Lower leg skin (tissue), 4 donors: ENCODE measurements around the gene MED10. TPM values are rescaled to one million over a fixed set of nuclear protein-coding genes. Genes with fewer than 3 reads are reported as not detected.

Experiments used
- DNase-seq, 2 donors: peaks; one replicate each; pipeline ENCODE4 v3.0.0-alpha.2; 2019; ENCODE audit warnings: low spot score in 2 of 2
- H3K4me3 ChIP-seq: fragments of 200-600 bp; sonication (generic); 2 replicates; pipeline ENCODE4 v1.5.1; 2017; ENCODE audit warnings: mild to moderate bottlenecking, low read depth; ENCODE audit not compliant: poor library complexity, severe bottlenecking
- POLR2A ChIP-seq, 2 donors: fragments of 450-650 bp; IDR thresholded peaks; one replicate each; pipeline ENCODE4 v1.6.1; 2016 to 2017; ENCODE audit warnings: antibody characterized with exemption in 2 of 2, mild to moderate bottlenecking in 1 of 2, moderate library complexity in 1 of 2
- WGBS, 2 donors: methylation state at CpG; one replicate each; pipeline ENCODE4 v1.1.5; 2018; 5-methylcytosine and 5-hydroxymethylcytosine counted together
- intact Hi-C: fragments of 100-400 bp; cut with DNase I; formaldehyde crosslinking; loops from one replicate; pipeline ENCODE4 v1.15.0; 2023; ENCODE audit warnings: low total_unique reads
- total RNA-seq, 4 donors: library from RNA; depleted of rRNA; stranded (reverse); fragments of >200 nt; gene quantifications; one replicate each; pipeline ENCODE4 v1.1.0, GENCODE V29; 2016
- TF ChIP-seq, protein P1 (sequence below), 3 donors: fragments of 450-650 bp; IDR thresholded peaks; one replicate each; pipeline ENCODE4 v1.5.1; 2016; ENCODE audit warnings: antibody characterized with exemption in 3 of 3, mild to moderate bottlenecking in 3 of 3, moderate library complexity in 2 of 3

The MED10 gene
- total RNA-seq, 4 donors from 2014 or later = 18.5 to 30.4 (median 24.9) TPM

GRCh38 chr5:6373081-6373846 is 5.1 kb downstream of the MED10 start:
- TF ChIP-seq POLR2A (IDR thresholded peaks at IDR 0.05) = no peak
- TF ChIP-seq, protein P1, sequence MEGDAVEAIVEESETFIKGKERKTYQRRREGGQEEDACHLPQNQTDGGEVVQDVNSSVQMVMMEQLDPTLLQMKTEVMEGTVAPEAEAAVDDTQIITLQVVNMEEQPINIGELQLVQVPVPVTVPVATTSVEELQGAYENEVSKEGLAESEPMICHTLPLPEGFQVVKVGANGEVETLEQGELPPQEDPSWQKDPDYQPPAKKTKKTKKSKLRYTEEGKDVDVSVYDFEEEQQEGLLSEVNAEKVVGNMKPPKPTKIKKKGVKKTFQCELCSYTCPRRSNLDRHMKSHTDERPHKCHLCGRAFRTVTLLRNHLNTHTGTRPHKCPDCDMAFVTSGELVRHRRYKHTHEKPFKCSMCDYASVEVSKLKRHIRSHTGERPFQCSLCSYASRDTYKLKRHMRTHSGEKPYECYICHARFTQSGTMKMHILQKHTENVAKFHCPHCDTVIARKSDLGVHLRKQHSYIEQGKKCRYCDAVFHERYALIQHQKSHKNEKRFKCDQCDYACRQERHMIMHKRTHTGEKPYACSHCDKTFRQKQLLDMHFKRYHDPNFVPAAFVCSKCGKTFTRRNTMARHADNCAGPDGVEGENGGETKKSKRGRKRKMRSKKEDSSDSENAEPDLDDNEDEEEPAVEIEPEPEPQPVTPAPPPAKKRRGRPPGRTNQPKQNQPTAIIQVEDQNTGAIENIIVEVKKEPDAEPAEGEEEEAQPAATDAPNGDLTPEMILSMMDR (IDR thresholded peaks at IDR 0.05) = no peak
- 88 to 90% methylated on average over 17 of the region's 17 CpGs for WGBS, 2 donors
- DNase-seq = peak in 1 of 2 donors; percentile 43
- intact Hi-C loops = no loop called here
- no peak overlapping the region for H3K4me3 ChIP-seq

- peak in 1 of 2 donors; percentile 76 for DNase-seq
- no peak overlapping the region for H3K4me3 ChIP-seq
- no peak for TF ChIP-seq POLR2A (IDR thresholded peaks at IDR 0.05)
- TF ChIP-seq, protein P1 (IDR thresholded peaks at IDR 0.05) = no peak
- intact Hi-C loops = no loop called here
- WGBS, 2 donors = 87% methylated on average over 23 of the region's 23 CpGs
These were observed 5.9 kb downstream of the MED10 start for GRCh38 chr5:6372251-6373080.

DNA sequence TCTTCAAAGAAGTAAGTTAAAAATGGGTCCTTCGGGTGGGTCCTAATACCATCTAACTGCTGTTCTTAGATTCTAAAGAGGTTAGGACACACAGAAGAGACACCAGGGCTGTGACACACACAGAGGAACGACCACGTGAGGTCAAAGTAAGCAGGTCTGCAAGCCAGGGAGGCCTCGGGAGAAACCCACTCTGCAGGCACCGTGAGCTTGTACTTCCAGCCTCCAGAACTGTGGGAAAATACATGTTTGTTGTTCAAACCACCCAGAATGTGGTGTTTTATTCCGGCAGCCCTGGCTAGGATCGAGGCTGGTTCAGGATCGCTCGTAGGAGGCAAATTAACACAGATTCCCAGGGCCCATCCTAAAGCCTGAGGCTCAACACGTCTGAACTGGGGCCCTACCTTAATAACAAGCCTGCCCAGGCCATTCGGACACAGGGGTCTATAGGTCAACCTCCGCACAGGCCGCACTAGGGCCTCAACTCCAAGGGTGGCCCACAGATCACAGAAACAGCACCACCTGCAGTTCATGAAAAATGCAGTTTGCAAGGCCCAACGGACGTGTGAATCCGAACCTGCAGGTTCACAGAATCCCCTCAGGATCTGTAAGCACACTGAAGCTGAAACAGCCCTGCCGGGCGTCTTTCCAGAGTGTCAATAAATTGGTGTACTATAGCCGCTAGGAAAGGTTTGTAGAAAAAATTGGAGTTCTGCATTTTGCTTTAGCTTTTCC is 7.1 kb downstream of the MED10 start:
- no peak overlapping the region for H3K4me3 ChIP-seq
- TF ChIP-seq, protein P1 (IDR thresholded peaks at IDR 0.05) = no peak
- no peak for TF ChIP-seq POLR2A (IDR thresholded peaks at IDR 0.05)
- peak in 1 of 2 donors; percentile 36 for DNase-seq
- 92 to 95% methylated on average over 19 of the region's 19 CpGs for WGBS, 2 donors
- intact Hi-C loops = no loop called here

- H3K4me3 ChIP-seq = no peak overlapping the region
- 87 to 92% methylated on average over 13 of the region's 13 CpGs for WGBS, 2 donors
- TF ChIP-seq, protein P1 (IDR thresholded peaks at IDR 0.05) = no peak
- no peak for TF ChIP-seq POLR2A (IDR thresholded peaks at IDR 0.05)
- intact Hi-C loops = no loop called here
- peak in 1 of 2 donors; percentile 54 for DNase-seq
These were observed 7.8 kb downstream of the MED10 start for GRCh38 chr5:6370580-6370979.

GRCh38 chr5:6365977-6366590 is 12.3 kb downstream of the MED10 start:
- TF ChIP-seq POLR2A (IDR thresholded peaks at IDR 0.05) = no peak
- TF ChIP-seq, protein P1 (IDR thresholded peaks at IDR 0.05) = no peak
- WGBS, 2 donors = 69 to 83% methylated on average over 16 of the region's 16 CpGs
- intact Hi-C loops = no loop called here
- DNase-seq = peak in 1 of 2 donors; percentile 74
- no peak overlapping the region for H3K4me3 ChIP-seq
